ENCODE measurements around the gene TMEM132C.

GRCh38 chr12:128715485-128715884 is 448.5 kb downstream of the TMEM132C start:
- TF ChIP-seq CTCF (IDR thresholded peaks at IDR 0.05) (no peak), POLR2AphosphoS5 (IDR thresholded peaks at IDR 0.05) (no peak)

All from sigmoid colon (tissue), 4 donors.